K562 (cell line): ENCODE data around the gene DELE1. TPM values are rescaled to one million over a fixed set of nuclear protein-coding genes. Genes with fewer than 3 reads are reported as not detected.

ENCODE experiments used
- BDP1 ChIP-seq: IDR thresholded peaks from 3 replicates; pipeline ENCODE4 v1.6.1; 2011; ENCODE audit not compliant: insufficient read length, insufficient read depth
- CBX3 ChIP-seq, 2 experiments: IDR thresholded peaks; 1 replicate in 1 of 2; 2 replicates in 1 of 2; pipeline ENCODE4 v1.6.1; 2012; ENCODE audit warnings: inconsistent platforms in 2 of 2, low read length in 2 of 2, borderline replicate concordance in 1 of 2, control low read depth in 1 of 2
- CXXC5 ChIP-seq: fragments of 250-450 bp; sonication (Bioruptor Pico); IDR thresholded peaks from 2 replicates; pipeline ENCODE4 v1.8.0; 2022; ENCODE audit warnings: inconsistent platforms, mild to moderate bottlenecking, moderate library complexity
- HMG20A ChIP-seq: fragments of 450-650 bp; formaldehyde crosslinking; conservative IDR thresholded peaks from 2 replicates; pipeline ENCODE4 v1.4.0; 2020; ENCODE audit warnings: mild to moderate bottlenecking, mixed read lengths
- IFI16 ChIP-seq: fragments of 250-450 bp; sonication (Bioruptor Pico); IDR thresholded peaks from 2 replicates; pipeline ENCODE4 v2.1.2; 2022; ENCODE audit warnings: mild to moderate bottlenecking, inconsistent platforms
- MCM7 ChIP-seq, 2 experiments: fragments of 450-650 bp; IDR thresholded peaks; 2 replicates each; pipeline ENCODE4 v1.6.1; 2016 to 2018
- MEF2D ChIP-seq: conservative IDR thresholded peaks from 2 replicates; pipeline ENCODE4 v1.6.1; 2016; ENCODE audit warnings: low read depth, missing genetic modification characterization, missing compliant biosample characterization
- MYC ChIP-seq, 2 experiments: fragments of 250-450 bp in 1 of 2; sonication (Bioruptor Pico) in 1 of 2; IDR thresholded peaks; 2 replicates each; pipeline versions ENCODE4 v1.5.1 to v1.6.1; 2012 to 2021; ENCODE audit warnings: low read depth in 2 of 2, borderline replicate concordance in 1 of 2, improper control_type of control experiment in 1 of 2, low read length in 1 of 2, mild to moderate bottlenecking in 1 of 2, moderate library complexity in 1 of 2
- MYNN ChIP-seq, 2 experiments: sonication (generic); formaldehyde crosslinking in 1 of 2; IDR thresholded peaks; 2 replicates each; pipeline versions ENCODE4 v1.5.0 to v1.6.1; 2016 to 2020; ENCODE audit warnings: antibody characterized with exemption in 1 of 2, missing genetic modification reagents in 1 of 2
- PRMT5 ChIP-seq: sonication (generic); formaldehyde crosslinking; IDR thresholded peaks from 2 replicates; pipeline ENCODE4 v1.5.0; 2020; ENCODE audit warnings: missing genetic modification reagents
- RNF219 ChIP-seq: fragments of 250-450 bp; sonication (Bioruptor Pico); IDR thresholded peaks from 2 replicates; pipeline ENCODE4 v1.5.0; 2022; ENCODE audit warnings: mild to moderate bottlenecking
- TBP ChIP-seq: optimal IDR thresholded peaks from 2 replicates; pipeline ENCODE3; 2011; ENCODE audit warnings: low read depth, low read length, improper control_type of control experiment
- ZFP30 ChIP-seq: fragments of 250-450 bp; sonication (Bioruptor Pico); IDR thresholded peaks from 2 replicates; pipeline ENCODE4 v1.8.0; 2022; ENCODE audit warnings: moderate library complexity, mild to moderate bottlenecking, inconsistent platforms, borderline replicate concordance
- polyA plus RNA-seq, 8 experiments: library from polyadenylated mRNA; depleted of rRNA in 4 of 8; stranded (reverse) in 5 of 8; unstranded in 3 of 8; fragments of >200 nt; fragmentation: Nextera tagmentation in 2 of 8; fragmentation: Illumina TruSeq in 1 of 8; extraction: Ambion mirVana in 2 of 8; extraction: Trizol in 1 of 8; gene quantifications; 2 replicates each; pipeline versions ENCODE4 v1.2.1 to v1.2.3, GENCODE V29; 2011 to 2014; ENCODE audit warnings: inconsistent platforms in 1 of 8, missing spikeins in 1 of 8
- total RNA-seq, 7 experiments: library from RNA; depleted of rRNA in 6 of 7; stranded (reverse); fragments of >200 nt in 6 of 7; fragmentation: Illumina TruSeq in 2 of 7; extraction: Trizol in 2 of 7; gene quantifications; 2 replicates each; pipeline versions ENCODE4 v1.2.1 to v1.2.3, GENCODE V29; 2011 to 2021; ENCODE audit warnings: low replicate concordance in 1 of 7
- TF ChIP-seq, protein P1 (sequence below), 2 experiments: fragments of 450-650 bp; IDR thresholded peaks; 2 replicates each; pipeline ENCODE4 v1.6.1; 2016; ENCODE audit warnings: mild to moderate bottlenecking in 2 of 2, borderline replicate concordance in 1 of 2, low read depth in 1 of 2, moderate library complexity in 1 of 2

The DELE1 gene
- total and polyA plus RNA-seq, 9 of the 15 experiments (the other 6 are each of a cell fraction or from before 2014, with no cell fraction given), result 16.6 to 74.4 (median 49.8) TPM

- no peak for TF ChIP-seq CXXC5 (CRISPR knock-in tag)
- no peak for TF ChIP-seq MEF2D (tag)
- peak; percentile 83 for TF ChIP-seq TBP
- no peak for TF ChIP-seq MCM7 (IDR thresholded peaks at IDR 0.05)
- TF ChIP-seq IFI16 (CRISPR knock-in tag), result no peak
- TF ChIP-seq, protein P1, sequence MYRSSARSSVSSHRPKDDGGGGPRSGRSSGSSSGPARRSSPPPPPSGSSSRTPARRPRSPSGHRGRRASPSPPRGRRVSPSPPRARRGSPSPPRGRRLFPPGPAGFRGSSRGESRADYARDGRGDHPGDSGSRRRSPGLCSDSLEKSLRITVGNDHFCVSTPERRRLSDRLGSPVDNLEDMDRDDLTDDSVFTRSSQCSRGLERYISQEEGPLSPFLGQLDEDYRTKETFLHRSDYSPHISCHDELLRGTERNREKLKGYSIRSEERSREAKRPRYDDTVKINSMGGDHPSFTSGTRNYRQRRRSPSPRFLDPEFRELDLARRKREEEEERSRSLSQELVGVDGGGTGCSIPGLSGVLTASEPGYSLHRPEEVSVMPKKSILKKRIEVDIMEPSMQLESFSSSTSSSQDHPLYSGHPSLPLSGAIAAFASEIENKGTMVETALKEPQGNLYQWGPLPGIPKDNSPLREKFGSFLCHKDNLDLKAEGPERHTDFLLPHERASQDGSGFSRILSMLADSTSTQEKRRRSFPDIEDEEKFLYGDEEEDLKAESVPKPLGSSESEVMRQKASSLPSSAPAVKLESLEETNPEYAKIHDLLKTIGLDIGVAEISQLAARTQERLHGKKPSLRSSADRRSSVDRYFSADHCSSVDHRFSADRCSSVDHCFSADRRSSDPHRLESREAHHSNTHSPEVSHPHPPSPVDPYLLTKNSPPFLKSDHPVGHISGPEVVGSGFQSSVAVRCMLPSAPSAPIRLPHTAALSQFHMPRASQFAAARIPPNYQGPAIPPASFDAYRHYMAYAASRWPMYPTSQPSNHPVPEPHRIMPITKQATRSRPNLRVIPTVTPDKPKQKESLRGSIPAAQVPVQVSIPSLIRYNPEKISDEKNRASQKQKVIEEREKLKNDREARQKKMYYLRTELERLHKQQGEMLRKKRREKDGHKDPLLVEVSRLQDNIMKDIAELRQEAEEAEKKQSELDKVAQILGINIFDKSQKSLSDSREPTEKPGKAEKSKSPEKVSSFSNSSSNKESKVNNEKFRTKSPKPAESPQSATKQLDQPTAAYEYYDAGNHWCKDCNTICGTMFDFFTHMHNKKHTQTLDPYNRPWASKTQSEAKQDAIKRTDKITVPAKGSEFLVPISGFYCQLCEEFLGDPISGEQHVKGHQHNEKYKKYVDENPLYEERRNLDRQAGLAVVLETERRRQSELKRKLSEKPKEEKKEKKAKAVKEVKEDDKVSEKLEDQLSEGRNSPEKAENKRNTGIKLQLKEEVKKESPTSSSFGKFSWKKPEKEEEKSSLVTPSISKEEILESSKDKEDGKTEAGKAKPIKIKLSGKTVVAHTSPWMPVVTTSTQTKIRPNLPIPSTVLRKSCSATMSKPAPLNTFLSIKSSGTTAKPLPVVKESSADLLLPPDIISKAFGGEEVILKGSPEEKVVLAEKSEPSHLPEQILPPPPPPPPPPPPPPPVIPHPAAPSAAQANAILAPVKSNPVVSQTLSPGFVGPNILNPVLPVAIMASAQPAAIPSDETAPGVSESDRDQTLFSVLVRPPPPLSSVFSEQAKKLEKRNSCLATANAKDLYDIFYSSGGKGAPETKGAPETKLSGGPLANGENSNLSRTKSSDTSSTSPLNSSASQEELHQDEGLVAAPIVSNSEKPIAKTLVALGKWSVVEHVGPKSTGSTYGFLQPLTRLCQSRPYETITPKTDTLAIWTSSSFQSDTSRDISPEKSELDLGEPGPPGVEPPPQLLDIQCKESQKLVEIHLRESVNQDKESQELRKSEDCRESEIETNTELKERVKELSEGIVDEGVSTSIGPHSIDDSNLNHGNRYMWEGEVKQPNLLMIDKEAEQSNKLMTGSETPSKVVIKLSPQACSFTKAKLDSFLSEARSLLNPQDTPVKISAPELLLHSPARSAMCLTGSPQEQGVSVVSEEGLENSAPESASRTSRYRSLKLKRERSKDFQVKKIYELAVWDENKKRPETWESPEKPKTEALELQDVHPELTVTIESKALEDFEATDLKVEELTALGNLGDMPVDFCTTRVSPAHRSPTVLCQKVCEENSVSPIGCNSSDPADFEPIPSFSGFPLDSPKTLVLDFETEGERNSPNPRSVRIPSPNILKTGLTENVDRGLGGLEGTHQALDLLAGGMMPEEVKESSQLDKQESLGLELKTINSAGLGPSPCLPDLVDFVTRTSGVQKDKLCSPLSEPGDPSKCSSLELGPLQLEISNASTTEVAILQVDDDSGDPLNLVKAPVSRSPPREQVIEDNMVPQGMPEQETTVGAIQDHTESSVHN (IDR thresholded peaks at IDR 0.05; ENCODE audit: borderline replicate concordance in 1 of 2, low read depth in 1 of 2), result no peak; a peak in 1 of 4 replicates
- TF ChIP-seq ZFP30, result no peak
- no peak for TF ChIP-seq RNF219 (CRISPR knock-in tag)
- no peak for TF ChIP-seq HMG20A (CRISPR knock-in tag)
- peak in 1 of 2 experiments; percentile 78; a peak in 1 of 3 replicates for TF ChIP-seq CBX3 (IDR thresholded peaks at IDR 0.05; ENCODE audit: borderline replicate concordance in 1 of 2, low read length in 2 of 2)
- TF ChIP-seq PRMT5 (CRISPR knock-in tag), result no peak
- no peak for TF ChIP-seq MYNN (IDR thresholded peaks at IDR 0.05)
- no peak for TF ChIP-seq MYNN (CRISPR knock-in tag; IDR thresholded peaks at IDR 0.05)
- TF ChIP-seq MYC (IDR thresholded peaks at IDR 0.05; ENCODE audit: low read depth, low read length), result peak; percentile 83
- no peak for TF ChIP-seq MYC (CRISPR knock-in tag; IDR thresholded peaks at IDR 0.05; ENCODE audit: borderline replicate concordance, low read depth)
- TF ChIP-seq BDP1, result no peak
Measured at GRCh38 chr5:141969783-141970771, 46.4 kb downstream of the DELE1 start (continued).
